Ishikawa (cell line): Measurements from ENCODE around the gene RBFOX1.

Experiments used
- CEBPB ChIP-seq: IDR thresholded peaks from 2 replicates; pipeline ENCODE4 v1.6.1; 2012
- CREB1 ChIP-seq: IDR thresholded peaks from 2 replicates; pipeline ENCODE4 v1.6.1; 2012; ENCODE audit warnings: low read depth
- EGR1 ChIP-seq: IDR thresholded peaks from 2 replicates; pipeline ENCODE4 v1.6.1; 2012
- EP300 ChIP-seq: IDR thresholded peaks from 2 replicates; pipeline ENCODE4 v1.6.1; 2012; ENCODE audit warnings: borderline replicate concordance
- FOXM1 ChIP-seq: IDR thresholded peaks from 2 replicates; pipeline ENCODE4 v1.6.1; 2012; ENCODE audit warnings: low read depth, borderline replicate concordance
- MAX ChIP-seq: IDR thresholded peaks from 2 replicates; pipeline ENCODE4 v1.6.1; 2012
- NFIC ChIP-seq: IDR thresholded peaks from 2 replicates; pipeline ENCODE4 v1.6.1; 2012
- RAD21 ChIP-seq: IDR thresholded peaks from 2 replicates; pipeline ENCODE4 v1.6.1; 2012; ENCODE audit warnings: low read depth
- REST ChIP-seq: IDR thresholded peaks from 2 replicates; pipeline ENCODE4 v1.6.1; 2012; ENCODE audit warnings: low read depth, mild to moderate bottlenecking
- TAF1 ChIP-seq: IDR thresholded peaks from 2 replicates; pipeline ENCODE4 v1.6.1; 2012; ENCODE audit warnings: low read depth, mild to moderate bottlenecking
- TCF12 ChIP-seq: IDR thresholded peaks from 2 replicates; pipeline ENCODE4 v1.6.1; 2012; ENCODE audit warnings: low read depth
- TEAD4 ChIP-seq: IDR thresholded peaks from 2 replicates; pipeline ENCODE4 v1.6.1; 2012
- USF1 ChIP-seq: IDR thresholded peaks from 2 replicates; pipeline ENCODE4 v1.6.1; 2012
- YY1 ChIP-seq: IDR thresholded peaks from 2 replicates; pipeline ENCODE4 v1.6.1; 2012; ENCODE audit warnings: low read depth
- ZBTB7A ChIP-seq: IDR thresholded peaks from 2 replicates; pipeline ENCODE4 v1.6.1; 2012; ENCODE audit warnings: low read depth

RBFOX1 gene

GRCh38 chr16:7391694-7392093, 59.0 kb downstream of the RBFOX1 start:
- TF ChIP-seq YY1 (no peak), EGR1 (no peak), FOXM1 (no peak), NFIC (no peak), ZBTB7A (no peak), USF1 (no peak), EP300 (no peak), TEAD4 (no peak), CEBPB (no peak), RAD21 (no peak), MAX (no peak), TAF1 (no peak), CREB1 (no peak), REST (no peak), TCF12 (no peak)

- TF ChIP-seq FOXM1 (no peak), CREB1 (no peak), RAD21 (no peak), CEBPB (no peak), TCF12 (no peak), MAX (no peak), EP300 (no peak), TEAD4 (no peak), YY1 (no peak), REST (no peak), ZBTB7A (no peak)
These were observed 59.6 kb downstream of the RBFOX1 start for GRCh38 chr16:7392206-7392605.

GRCh38 chr16:7393680-7394079, 61.0 kb downstream of the RBFOX1 start:
- TF ChIP-seq REST (no peak), NFIC (no peak), TEAD4 (no peak), TCF12 (no peak)

GRCh38 chr16:7394720-7395336, 62.2 kb downstream of the RBFOX1 start:
- TF ChIP-seq USF1 (no peak), YY1 (no peak), EGR1 (no peak), CEBPB (no peak), RAD21 (no peak), ZBTB7A (no peak), TEAD4 (no peak), TAF1 (no peak), MAX (no peak), TCF12 (no peak), NFIC (no peak), EP300 (no peak), FOXM1 (no peak), CREB1 (no peak), REST (no peak)
